Loucy (cell line): ENCODE measurements around the gene VAV2.

Experiments
- CTCF ChIP-seq: fragments of 200-600 bp; sonication (generic); conservative IDR thresholded peaks from 2 replicates; pipeline ENCODE4 v1.5.1; 2014; ENCODE audit warnings: mild to moderate bottlenecking, antibody characterized with exemption, low read length
- EZH2phosphoT487 ChIP-seq: fragments of 200-600 bp; IDR thresholded peaks from 2 replicates; pipeline ENCODE4 v1.6.1; 2018; ENCODE audit warnings: antibody characterized with exemption, mild to moderate bottlenecking, moderate library complexity, borderline replicate concordance

DNA sequence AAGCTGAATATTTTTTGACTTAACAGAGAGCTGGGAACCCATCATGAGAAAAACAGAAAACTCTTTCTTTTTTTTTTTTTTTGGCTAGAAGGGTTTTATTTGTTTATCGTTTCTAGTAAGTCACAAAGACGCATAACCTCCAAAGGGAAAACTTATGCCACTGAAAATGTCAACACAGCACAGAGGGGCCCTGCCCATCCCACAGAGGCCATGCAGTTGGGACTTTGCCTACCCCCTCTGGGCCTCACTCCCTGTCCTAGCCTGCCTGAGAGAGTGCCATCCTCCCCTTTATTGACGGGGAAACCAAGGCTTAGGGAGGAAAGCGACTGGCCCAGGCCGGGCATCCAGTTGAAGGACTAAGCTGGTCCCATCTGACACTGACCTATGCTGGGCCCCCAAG, 74.7 kb downstream of the VAV2 start:
- TF ChIP-seq EZH2phosphoT487 (no peak), CTCF (no peak)
